Measurements from ENCODE around the gene TOMM5.

Gene TOMM5

GRCh38 chr9:37620396-37620795 is 28.0 kb upstream of the TOMM5 start:
- Histone ChIP-seq H3K27me3 (replicated peaks) (no peaks in the 10 kb centered on the region), H3K27ac (no peak overlapping the region), H3K36me3 (replicated peaks) (no peaks in the 10 kb centered on the region), H3K4me3 (ENCODE audit: low read depth, low read length) (no peak overlapping the region)
- no peak for TF ChIP-seq CTCF (IDR thresholded peaks at IDR 0.05; ENCODE audit: low read depth, low read length, missing control alignments)
- in situ Hi-C loops (cut with HindIII; ENCODE audit: low pct_ligation_motif_present, low sequenced_read_pairs): no loop called here
- DNase-seq: no peak

GRCh38 chr9:37619806-37620205 is 27.4 kb upstream of the TOMM5 start:
- TF ChIP-seq CTCF (IDR thresholded peaks at IDR 0.05; ENCODE audit: low read depth, low read length, missing control alignments): no peak
- Histone ChIP-seq H3K4me3 (ENCODE audit: low read depth, low read length) (no peak overlapping the region), H3K36me3 (replicated peaks) (no peaks in the 10 kb centered on the region), H3K27me3 (replicated peaks) (no peaks in the 10 kb centered on the region), H3K27ac (no peak overlapping the region)
- in situ Hi-C loops (cut with HindIII; ENCODE audit: low pct_ligation_motif_present, low sequenced_read_pairs): no loop called here
- no peak for DNase-seq

GRCh38 chr9:37618817-37619216 is 26.4 kb upstream of the TOMM5 start:
- no peak for TF ChIP-seq CTCF (IDR thresholded peaks at IDR 0.05; ENCODE audit: low read depth, low read length, missing control alignments)
- DNase-seq: peak; percentile 45
- H3K4me3 ChIP-seq (ENCODE audit: low read depth, low read length): no peak overlapping the region
- no peaks in the 10 kb centered on the region for H3K27me3 ChIP-seq (replicated peaks)
- peak overlapping the region; percentile 34 for H3K27ac ChIP-seq
- in situ Hi-C loops (cut with HindIII; ENCODE audit: low pct_ligation_motif_present, low sequenced_read_pairs): no loop called here
- no peaks in the 10 kb centered on the region for H3K36me3 ChIP-seq (replicated peaks)

- in situ Hi-C loops (cut with HindIII; ENCODE audit: low pct_ligation_motif_present, low sequenced_read_pairs): no loop called here
- H3K36me3 ChIP-seq (replicated peaks): no peaks in the 10 kb centered on the region
- DNase-seq: peak; percentile 0
- H3K27ac ChIP-seq: no peak overlapping the region
- H3K4me3 ChIP-seq (ENCODE audit: low read depth, low read length): no peak overlapping the region
- peaks cover 2% of the 10 kb centered on the region for H3K27me3 ChIP-seq (replicated peaks)
- no peak for TF ChIP-seq CTCF (IDR thresholded peaks at IDR 0.05; ENCODE audit: low read depth, low read length, missing control alignments)
These were observed 25.4 kb upstream of the TOMM5 start for GRCh38 chr9:37617832-37618231.

- no peaks in the 10 kb centered on the region for H3K36me3 ChIP-seq (replicated peaks)
- no peak overlapping the region for H3K4me3 ChIP-seq (ENCODE audit: low read depth, low read length)
- no peak for DNase-seq
- no peak for TF ChIP-seq CTCF (IDR thresholded peaks at IDR 0.05; ENCODE audit: low read depth, low read length, missing control alignments)
- in situ Hi-C loops (cut with HindIII; ENCODE audit: low pct_ligation_motif_present, low sequenced_read_pairs): no loop called here
- H3K27ac ChIP-seq: no peak overlapping the region
- H3K27me3 ChIP-seq (replicated peaks): peaks cover 4% of the 10 kb centered on the region
These were observed 24.8 kb upstream of the TOMM5 start for GRCh38 chr9:37617161-37617560.

- H3K27me3 ChIP-seq (replicated peaks): peaks cover 9% of the 10 kb centered on the region
- in situ Hi-C loops (cut with HindIII; ENCODE audit: low pct_ligation_motif_present, low sequenced_read_pairs): no loop called here
- no peaks in the 10 kb centered on the region for H3K36me3 ChIP-seq (replicated peaks)
- no peak for DNase-seq
- H3K27ac ChIP-seq: no peak overlapping the region
- no peak for TF ChIP-seq CTCF (IDR thresholded peaks at IDR 0.05; ENCODE audit: low read depth, low read length, missing control alignments)
- no peak overlapping the region for H3K4me3 ChIP-seq (ENCODE audit: low read depth, low read length)
These were observed 19.6 kb upstream of the TOMM5 start for GRCh38 chr9:37611961-37612360.

All from brain microvascular endothelial cell (primary cell).